Testis (tissue), 2 donors: ENCODE results near the gene PTPRD.

Experiments
- POLR2A ChIP-seq: fragments of 450-650 bp; IDR thresholded peaks from one replicate; pipeline ENCODE4 v1.6.1; 2017; ENCODE audit warnings: antibody characterized with exemption, mild to moderate bottlenecking, moderate library complexity
- TF ChIP-seq, protein P1 (sequence below), 3 experiments: fragments of 450-650 bp in 2 of 3; fragments of 200-600 bp in 1 of 3; sonication (generic) in 1 of 3; IDR thresholded peaks; one replicate each; pipeline ENCODE4 v1.5.1; 2016 to 2019; ENCODE audit warnings: antibody characterized with exemption in 3 of 3, mild to moderate bottlenecking in 2 of 3, moderate library complexity in 1 of 3

- TF ChIP-seq, protein P1, sequence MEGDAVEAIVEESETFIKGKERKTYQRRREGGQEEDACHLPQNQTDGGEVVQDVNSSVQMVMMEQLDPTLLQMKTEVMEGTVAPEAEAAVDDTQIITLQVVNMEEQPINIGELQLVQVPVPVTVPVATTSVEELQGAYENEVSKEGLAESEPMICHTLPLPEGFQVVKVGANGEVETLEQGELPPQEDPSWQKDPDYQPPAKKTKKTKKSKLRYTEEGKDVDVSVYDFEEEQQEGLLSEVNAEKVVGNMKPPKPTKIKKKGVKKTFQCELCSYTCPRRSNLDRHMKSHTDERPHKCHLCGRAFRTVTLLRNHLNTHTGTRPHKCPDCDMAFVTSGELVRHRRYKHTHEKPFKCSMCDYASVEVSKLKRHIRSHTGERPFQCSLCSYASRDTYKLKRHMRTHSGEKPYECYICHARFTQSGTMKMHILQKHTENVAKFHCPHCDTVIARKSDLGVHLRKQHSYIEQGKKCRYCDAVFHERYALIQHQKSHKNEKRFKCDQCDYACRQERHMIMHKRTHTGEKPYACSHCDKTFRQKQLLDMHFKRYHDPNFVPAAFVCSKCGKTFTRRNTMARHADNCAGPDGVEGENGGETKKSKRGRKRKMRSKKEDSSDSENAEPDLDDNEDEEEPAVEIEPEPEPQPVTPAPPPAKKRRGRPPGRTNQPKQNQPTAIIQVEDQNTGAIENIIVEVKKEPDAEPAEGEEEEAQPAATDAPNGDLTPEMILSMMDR (IDR thresholded peaks at IDR 0.05) = no peak
- no peak for TF ChIP-seq POLR2A
These were observed 1917.7 kb downstream of the PTPRD start for GRCh38 chr9:8694983-8695588.
